Measurements from ENCODE around the gene NEIL3. TPM values are rescaled to one million over a fixed set of nuclear protein-coding genes. Genes with fewer than 3 reads are reported as not detected.

NEIL3 gene
- total RNA-seq, 4 donors from 2014 or later, result 1.1 to 3.1 (median 2.1) TPM

Other genes starting within 250 kb of the NEIL3 start
- gene AGA, start 132.6 kb downstream of the NEIL3 start, total RNA-seq, result 10 to 100 TPM; 24.2 to 32.7 (median 27.4) TPM

Measured in suprapubic skin (tissue), 4 donors.